ENCODE measurements around the gene PPP4C.

Gene PPP4C

DNA sequence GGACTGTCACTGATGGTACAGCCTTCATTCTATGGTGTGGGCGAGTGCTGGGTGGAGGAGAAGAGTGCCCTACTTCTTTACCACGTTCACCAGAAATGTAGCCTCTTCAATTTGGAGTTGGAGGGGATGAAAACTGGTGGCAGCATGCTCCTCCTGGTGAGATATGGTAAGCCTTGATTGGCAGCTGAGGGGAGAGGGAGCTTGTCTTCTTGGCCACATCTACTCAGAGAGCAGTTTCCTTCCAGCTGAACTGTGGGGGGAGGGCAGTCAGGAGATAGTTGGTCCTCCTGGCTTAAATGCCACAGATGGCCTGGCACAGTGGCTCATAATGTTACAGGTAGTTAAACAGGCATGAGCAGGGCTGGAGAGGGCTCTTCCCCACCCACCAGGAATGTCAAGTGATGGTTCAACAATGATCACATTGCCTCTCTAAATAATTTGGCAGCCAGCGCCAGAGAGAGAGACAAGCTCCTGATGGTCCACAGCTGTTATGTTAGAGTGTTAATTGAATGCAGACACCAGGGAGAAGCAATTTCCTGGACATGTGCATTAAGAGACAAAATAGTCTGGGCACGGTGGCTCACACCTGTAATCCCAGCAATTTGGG is 56.2 kb downstream of the PPP4C start:
- peak; percentile 27 to 75 for DNase-seq

DNA sequence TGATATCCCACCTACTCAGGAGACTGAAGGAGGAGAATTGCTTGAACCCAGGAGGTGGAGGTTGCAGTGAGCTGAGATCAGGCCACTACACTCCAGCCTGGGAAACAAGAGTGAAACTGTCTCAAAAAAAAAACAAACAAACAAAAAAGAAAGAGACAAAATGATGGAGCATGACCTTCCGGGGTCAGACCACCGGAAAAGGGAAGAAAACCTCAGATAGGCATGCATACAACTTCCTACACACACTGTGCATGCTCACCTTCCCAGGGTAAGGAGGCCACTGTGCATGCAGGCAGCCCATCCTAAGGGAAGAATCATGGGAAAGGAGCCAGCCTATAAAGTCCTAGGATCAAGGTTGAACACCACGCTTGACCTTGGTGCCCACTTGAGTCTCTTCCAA is 56.8 kb downstream of the PPP4C start:
- DNase-seq = no peak

Measured in NCI-H446 (cell line).